Peyer's patch (tissue), 4 donors: ENCODE measurements around the gene ZNF576. TPM values are rescaled to one million over a fixed set of nuclear protein-coding genes. Genes with fewer than 3 reads are reported as not detected.
"Not testable (repeated sequence)": the region's sequence is repeated elsewhere in the genome, so short reads cannot be mapped to it uniquely, and the experiment has no call there.

Source experiments
- DNase-seq, 3 donors: peaks; one replicate each; pipeline ENCODE4 v3.0.0-alpha.2; 2017 to 2019
- H3K27ac ChIP-seq, 4 donors: fragments of 200-600 bp; sonication (generic); one replicate each; pipeline ENCODE4 v1.5.1; 2016 to 2019
- H3K27me3 ChIP-seq, 2 donors: fragments of 200-600 bp; sonication (generic); one replicate each; pipeline ENCODE4 v1.5.1; 2019
- H3K36me3 ChIP-seq, 3 donors: fragments of 200-600 bp; sonication (generic); one replicate each; pipeline ENCODE4 v1.5.1; 2016 to 2019
- H3K4me1 ChIP-seq, 4 donors: fragments of 200-600 bp; sonication (generic); one replicate each; pipeline ENCODE4 v1.5.1; 2016 to 2019
- H3K4me3 ChIP-seq, 4 donors: fragments of 200-600 bp; sonication (generic); 1 replicate in 3 of 4; 2 replicates in 1 of 4; pipeline ENCODE4 v1.5.1; 2016 to 2019; ENCODE audit warnings: mild to moderate bottlenecking in 1 of 4
- H3K9me3 ChIP-seq, 4 donors: fragments of 200-600 bp; sonication (generic); one replicate each; pipeline ENCODE4 v1.5.1; 2016 to 2019; ENCODE audit warnings: mild to moderate bottlenecking in 1 of 4
- CTCF ChIP-seq, 6 experiments: fragments of 450-650 bp in 4 of 6; fragments of 200-600 bp in 2 of 6; sonication (generic) in 1 of 6; IDR thresholded peaks; one replicate each; pipeline ENCODE4 v1.5.1; 2017 to 2019; ENCODE audit warnings: antibody characterized with exemption in 6 of 6, mild to moderate bottlenecking in 3 of 6, moderate library complexity in 1 of 6
- POLR2A ChIP-seq, 2 donors: fragments of 450-650 bp; IDR thresholded peaks; one replicate each; pipeline ENCODE4 v1.5.1; 2017; ENCODE audit warnings: antibody characterized with exemption in 2 of 2, mild to moderate bottlenecking in 2 of 2, moderate library complexity in 2 of 2
- total RNA-seq, 4 donors: library from RNA; depleted of rRNA; stranded (reverse); fragments of >200 nt; gene quantifications; one replicate each; pipeline ENCODE4 v1.1.0, GENCODE V29; 2016

Gene ZNF576
- total RNA-seq, 4 donors from 2014 or later, result 6.6 to 21.9 (median 16.5) TPM

- Histone ChIP-seq H3K36me3 (peaks cover 0 to 2% (median 0%) of the 10 kb centered on the region in 3 donors), H3K4me3 (no peak overlapping the region), H3K9me3 (no peaks in the 10 kb centered on the region), H3K27ac (no peak overlapping the region), H3K27me3 (no peaks in the 10 kb centered on the region), H3K4me1 (no peaks in the 10 kb centered on the region)
- DNase-seq, result no peak
- TF ChIP-seq POLR2A (IDR thresholded peaks at IDR 0.05), result no peak
- no peak for TF ChIP-seq CTCF (IDR thresholded peaks at IDR 0.05)
Measured at GRCh38 chr19:43586346-43586745, 10.0 kb upstream of the ZNF576 start.

- not testable (repeated sequence) for H3K4me1 ChIP-seq, H3K4me3 ChIP-seq, DNase-seq, H3K9me3 ChIP-seq, H3K27ac ChIP-seq, H3K36me3 ChIP-seq, H3K27me3 ChIP-seq
Measured at GRCh38 chr19:43587029-43587428, 9.4 kb upstream of the ZNF576 start.

- Histone ChIP-seq H3K4me1 (peaks cover 0 to 15% (median 2%) of the 10 kb centered on the region in 4 donors), H3K27ac (no peak overlapping the region), H3K27me3 (no peaks in the 10 kb centered on the region), H3K9me3 (no peaks in the 10 kb centered on the region), H3K4me3 (no peak overlapping the region), H3K36me3 (peaks cover 0 to 24% (median 0%) of the 10 kb centered on the region in 3 donors)
- no peak for DNase-seq
- TF ChIP-seq CTCF (IDR thresholded peaks at IDR 0.05) (no peak), POLR2A (IDR thresholded peaks at IDR 0.05) (no peak)
Measured at GRCh38 chr19:43589277-43589676, 7.1 kb upstream of the ZNF576 start.

GRCh38 chr19:43589678-43590077 is 6.7 kb upstream of the ZNF576 start:
- no peak for TF ChIP-seq POLR2A (IDR thresholded peaks at IDR 0.05)
- no peak for TF ChIP-seq CTCF (IDR thresholded peaks at IDR 0.05)
- Histone ChIP-seq H3K4me1 (peaks cover 0 to 19% (median 6%) of the 10 kb centered on the region in 4 donors), H3K9me3 (no peaks in the 10 kb centered on the region), H3K27ac (no peak overlapping the region), H3K4me3 (no peak overlapping the region), H3K27me3 (no peaks in the 10 kb centered on the region), H3K36me3 (peaks cover 0 to 24% (median 0%) of the 10 kb centered on the region in 3 donors)
- no peak for DNase-seq

- no peak overlapping the region for H3K4me3 ChIP-seq
- no peak for TF ChIP-seq CTCF (IDR thresholded peaks at IDR 0.05)
- no peaks in the 10 kb centered on the region for H3K9me3 ChIP-seq
- no peak overlapping the region for H3K27ac ChIP-seq
- no peaks in the 10 kb centered on the region for H3K27me3 ChIP-seq
- no peak for DNase-seq
- H3K36me3 ChIP-seq, result peaks cover 0 to 24% (median 0%) of the 10 kb centered on the region in 3 donors
- peaks cover 0 to 26% (median 14%) of the 10 kb centered on the region in 4 donors for H3K4me1 ChIP-seq
Measured at GRCh38 chr19:43591904-43592772, 4.3 kb upstream of the ZNF576 start.

- H3K36me3 ChIP-seq, result peaks cover 0 to 24% (median 0%) of the 10 kb centered on the region in 3 donors
- TF ChIP-seq POLR2A (IDR thresholded peaks at IDR 0.05) (no peak), CTCF (IDR thresholded peaks at IDR 0.05) (no peak)
- no peaks in the 10 kb centered on the region for H3K9me3 ChIP-seq
- H3K4me1 ChIP-seq, result peaks cover 0 to 34% (median 20%) of the 10 kb centered on the region in 4 donors
- no peak overlapping the region for H3K4me3 ChIP-seq
- no peak overlapping the region for H3K27ac ChIP-seq
- no peaks in the 10 kb centered on the region for H3K27me3 ChIP-seq
- DNase-seq, result no peak
Measured at GRCh38 chr19:43592800-43593350, 3.5 kb upstream of the ZNF576 start.
